CD4-positive, alpha-beta T cell treated with Interleukin-17A for 4 hours (primary cell): Measurements from ENCODE around the gene DENND5B.
"Not testable (repeated sequence)": the region's sequence is repeated elsewhere in the genome, so short reads cannot be mapped to it uniquely, and the experiment has no call there.

ENCODE experiments used
- DNase-seq: peaks from one replicate; pipeline ENCODE4 v3.0.0-alpha.2; 2020; ENCODE audit warnings: mixed read lengths

Gene DENND5B

GRCh38 chr12:31590642-31591379 is at the start of gene DENND5B:
Gene DENND5B (minus strand): TSS chr12:31591136. CDS start chr12:31590832, 304 bp downstream.
- DNase-seq: peak; percentile 9

GRCh38 chr12:31634620-31635019 is 43.7 kb upstream of the DENND5B start:
- DNase-seq: no peak

GRCh38 chr12:31633464-31633863 is 42.5 kb upstream of the DENND5B start:
- DNase-seq: no peak

- no peak for DNase-seq
These were observed 40.9 kb upstream of the DENND5B start for GRCh38 chr12:31631809-31632208.

- DNase-seq: no peak
These were observed 40.2 kb upstream of the DENND5B start for GRCh38 chr12:31631023-31631724.

- no peak for DNase-seq
These were observed 39.1 kb upstream of the DENND5B start for GRCh38 chr12:31629756-31630732.

GRCh38 chr12:31627456-31628054 is 36.6 kb upstream of the DENND5B start:
- no peak for DNase-seq

- no peak for DNase-seq
These were observed 35.5 kb upstream of the DENND5B start for GRCh38 chr12:31626270-31626995.

- no peak for DNase-seq
These were observed 31.1 kb upstream of the DENND5B start for GRCh38 chr12:31622038-31622437.

GRCh38 chr12:31620311-31620710 is 29.4 kb upstream of the DENND5B start:
- DNase-seq: no peak

GRCh38 chr12:31618228-31619025 is 27.5 kb upstream of the DENND5B start:
- DNase-seq: no peak

- no peak for DNase-seq
These were observed 21.9 kb upstream of the DENND5B start for GRCh38 chr12:31612819-31613218.

GRCh38 chr12:31608299-31608698 is 17.4 kb upstream of the DENND5B start:
- not testable (repeated sequence) for DNase-seq

GRCh38 chr12:31605531-31605930 is 14.6 kb upstream of the DENND5B start:
- DNase-seq: no peak

- DNase-seq: no peak
These were observed 12.6 kb upstream of the DENND5B start for GRCh38 chr12:31603546-31604009.

- DNase-seq: no peak
These were observed 9.8 kb upstream of the DENND5B start for GRCh38 chr12:31600750-31601149.

- no peak for DNase-seq
These were observed 9.3 kb upstream of the DENND5B start for GRCh38 chr12:31600252-31600651.

- no peak for DNase-seq
These were observed 8.1 kb upstream of the DENND5B start for GRCh38 chr12:31599053-31599452.

GRCh38 chr12:31597066-31597465 is 6.1 kb upstream of the DENND5B start:
- no peak for DNase-seq

GRCh38 chr12:31594681-31595080 is 3.7 kb upstream of the DENND5B start:
- no peak for DNase-seq

GRCh38 chr12:31591380-31591901 is 505 bp upstream of the DENND5B start:
- DNase-seq: no peak
